Neural cell (in vitro differentiated cells): Measurements from ENCODE around the gene TPGS1. TPM values are rescaled to one million over a fixed set of nuclear protein-coding genes. Genes with fewer than 3 reads are reported as not detected.

Experiments
- H2AFZ ChIP-seq: fragments of 200-600, 300-800 bp; sonication (generic), shearing (Covaris generic); 2 replicates; pipeline ENCODE4 v1.6.0; 2014; ENCODE audit warnings: low read depth, mild to moderate bottlenecking, antibody characterized with exemption, low read length, moderate library complexity
- H3F3A ChIP-seq: fragments of 200-600 bp; shearing (Covaris generic); 2 replicates; pipeline ENCODE4 v1.6.1; 2016; ENCODE audit warnings: mild to moderate bottlenecking, moderate library complexity, mixed read lengths, antibody characterized with exemption, low read length; ENCODE audit not compliant: insufficient read depth, poor library complexity, severe bottlenecking
- H3K27ac ChIP-seq: fragments of 200-600, 300-800 bp; sonication (generic), shearing (Covaris generic); 2 replicates; pipeline ENCODE4 v1.5.1; 2014; ENCODE audit warnings: mild to moderate bottlenecking, low read length, moderate library complexity
- H3K27me3 ChIP-seq: fragments of 300-800, 200-600 bp; sonication (generic), shearing (Covaris generic); 2 replicates; pipeline ENCODE4 v1.6.0; 2014; ENCODE audit warnings: mild to moderate bottlenecking, low read depth, low read length, moderate library complexity; ENCODE audit not compliant: insufficient read depth
- H3K36me3 ChIP-seq: fragments of 300-800, 200-600 bp; sonication (generic), shearing (Covaris generic); 2 replicates; pipeline ENCODE4 v1.5.1; 2014; ENCODE audit warnings: mild to moderate bottlenecking, antibody characterized with exemption, low read length, moderate library complexity; ENCODE audit not compliant: insufficient read depth
- H3K4me2 ChIP-seq: fragments of 300-800, 200-600 bp; sonication (generic), shearing (Covaris generic); 2 replicates; pipeline ENCODE4 v1.6.0; 2014; ENCODE audit warnings: mild to moderate bottlenecking, low read length
- H3K4me3 ChIP-seq: fragments of 300-800, 200-600 bp; sonication (generic), shearing (Covaris generic); 2 replicates; pipeline ENCODE4 v1.5.1; 2014; ENCODE audit warnings: mild to moderate bottlenecking, low read length, moderate library complexity
- H3K79me2 ChIP-seq: fragments of 200-600 bp; shearing (Covaris generic); replicated peaks from 2 replicates; pipeline ENCODE4 v1.6.0; 2014; ENCODE audit warnings: mild to moderate bottlenecking, low read length, moderate library complexity; ENCODE audit not compliant: insufficient read depth
- H3K9ac ChIP-seq: fragments of 300-800, 200-600 bp; sonication (generic), shearing (Covaris generic); 2 replicates; pipeline ENCODE4 v1.6.1; 2016; ENCODE audit warnings: mild to moderate bottlenecking, low read length, mixed read lengths
- H3K9me2 ChIP-seq: fragments of 200-600 bp; shearing (Covaris generic); 2 replicates; pipeline ENCODE4 v1.6.1; 2016; ENCODE audit warnings: mild to moderate bottlenecking, low read length, mixed read lengths; ENCODE audit not compliant: insufficient read depth
- H3K9me3 ChIP-seq: fragments of 200-600, 300-800 bp; sonication (generic), shearing (Covaris generic); 2 replicates; pipeline ENCODE4 v1.6.1; 2016; ENCODE audit warnings: mild to moderate bottlenecking, mixed run types, low read length, moderate library complexity, mixed read lengths
- H4K20me1 ChIP-seq: fragments of 200-600 bp; shearing (Covaris generic); 2 replicates; pipeline ENCODE4 v1.6.1; 2016; ENCODE audit warnings: mild to moderate bottlenecking, mixed run types; ENCODE audit not compliant: insufficient read depth
- EP300 ChIP-seq: fragments of 450-650 bp; conservative IDR thresholded peaks from 2 replicates; pipeline ENCODE4 v1.6.1; 2014; ENCODE audit warnings: antibody characterized with exemption, mild to moderate bottlenecking, moderate library complexity; ENCODE audit not compliant: poor library complexity, severe bottlenecking
- EZH2 ChIP-seq: fragments of 200-600, 300-800 bp; shearing (Covaris generic), sonication (generic); IDR thresholded peaks from 2 replicates; pipeline ENCODE4 v1.6.1; 2014; ENCODE audit warnings: antibody characterized with exemption, low read length, borderline replicate concordance, mild to moderate bottlenecking; ENCODE audit not compliant: insufficient read depth, poor library complexity, severe bottlenecking
- MXI1 ChIP-seq: fragments of 450-650 bp; conservative IDR thresholded peaks from 2 replicates; pipeline ENCODE4 v1.6.1; 2014; ENCODE audit warnings: antibody characterized with exemption, mild to moderate bottlenecking; ENCODE audit not compliant: poor library complexity, severe bottlenecking
- POLR2AphosphoS5 ChIP-seq: IDR thresholded peaks from 2 replicates; pipeline ENCODE4 v1.6.1; 2012
- RAD21 ChIP-seq: fragments of 450-650 bp; conservative IDR thresholded peaks from 2 replicates; pipeline ENCODE4 v1.6.1; 2014; ENCODE audit warnings: antibody characterized with exemption, mild to moderate bottlenecking, moderate library complexity
- SMC3 ChIP-seq: fragments of 450-650 bp; conservative IDR thresholded peaks from 2 replicates; pipeline ENCODE4 v1.6.1; 2014; ENCODE audit warnings: antibody characterized with exemption, mild to moderate bottlenecking, moderate library complexity; ENCODE audit not compliant: poor library complexity
- polyA plus RNA-seq: library from polyadenylated mRNA; depleted of rRNA; stranded (reverse); fragments of >200 nt; gene quantifications from 2 replicates; pipeline ENCODE4 v1.2.3, GENCODE V29; 2014
- TF ChIP-seq, protein P1 (sequence below): IDR thresholded peaks from 2 replicates; pipeline ENCODE4 v1.6.1; 2012; ENCODE audit warnings: borderline replicate concordance
- TF ChIP-seq, protein P2 (sequence below): fragments of 450-650 bp; IDR thresholded peaks from 2 replicates; pipeline ENCODE4 v1.5.1; 2014; ENCODE audit warnings: antibody characterized with exemption, mild to moderate bottlenecking, moderate library complexity; ENCODE audit not compliant: poor library complexity, severe bottlenecking

TPGS1 gene
- polyA plus RNA-seq, 1 donor from 2014 or later: 79.6 TPM

DNA sequence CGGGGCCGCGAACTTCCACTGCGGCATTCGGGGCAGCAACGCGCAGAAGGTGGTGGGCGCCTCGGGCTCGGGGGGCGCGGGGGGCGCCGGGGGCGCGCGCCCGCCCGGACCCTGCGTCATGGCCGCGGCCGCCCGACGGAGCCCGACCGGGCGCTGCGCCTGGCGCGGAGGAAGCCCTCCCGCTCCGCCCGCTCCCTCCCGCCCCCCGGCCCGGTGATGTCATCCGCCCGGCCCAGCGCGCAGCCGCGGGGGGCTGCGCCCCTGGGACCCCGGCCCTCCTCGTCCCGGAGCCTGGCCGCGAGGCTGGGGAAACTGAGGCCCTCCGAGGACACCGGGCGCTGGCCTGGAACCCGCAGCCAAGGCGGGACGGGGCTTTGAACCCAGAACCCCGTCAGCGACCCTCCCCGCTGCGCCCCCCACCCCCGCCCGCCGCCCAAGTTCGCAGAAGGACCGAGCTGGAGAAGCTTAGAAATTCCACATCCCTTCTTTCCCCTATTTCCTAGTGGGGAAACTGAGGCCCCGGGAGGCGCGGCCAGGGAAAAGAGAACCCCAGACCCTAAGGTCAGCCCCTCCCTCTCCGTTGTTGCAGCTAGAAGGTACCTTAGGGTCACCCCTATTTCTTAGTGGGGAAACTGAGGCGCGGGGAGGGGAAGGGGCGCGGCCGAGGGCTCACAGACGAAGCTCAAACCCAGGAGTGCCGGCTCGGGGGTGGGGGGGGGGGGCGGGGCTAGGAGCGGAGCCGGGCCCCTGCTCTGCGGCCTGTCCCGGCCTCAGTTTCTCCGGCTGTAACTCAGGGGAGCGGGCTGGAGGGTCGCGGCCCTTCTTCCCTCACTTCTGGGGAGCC lies 46.2 kb upstream of the TPGS1 start, which contains the start of gene SHC2:
Gene SHC2, minus strand, starts transcription at position 157 of the 844 bp plus-strand sequence. Its CDS starts 37 bp downstream, at position 120.
- H3K9me3 ChIP-seq: no peaks in the 10 kb centered on the region
- no peaks in the 10 kb centered on the region for H3K27me3 ChIP-seq
- H3K9me2 ChIP-seq: no peaks in the 10 kb centered on the region
- H3K4me2 ChIP-seq: peak within 1 kb of the TSS; percentile 45
- no peak for TF ChIP-seq MXI1
- no peak for TF ChIP-seq SMC3
- TF ChIP-seq, protein P1, sequence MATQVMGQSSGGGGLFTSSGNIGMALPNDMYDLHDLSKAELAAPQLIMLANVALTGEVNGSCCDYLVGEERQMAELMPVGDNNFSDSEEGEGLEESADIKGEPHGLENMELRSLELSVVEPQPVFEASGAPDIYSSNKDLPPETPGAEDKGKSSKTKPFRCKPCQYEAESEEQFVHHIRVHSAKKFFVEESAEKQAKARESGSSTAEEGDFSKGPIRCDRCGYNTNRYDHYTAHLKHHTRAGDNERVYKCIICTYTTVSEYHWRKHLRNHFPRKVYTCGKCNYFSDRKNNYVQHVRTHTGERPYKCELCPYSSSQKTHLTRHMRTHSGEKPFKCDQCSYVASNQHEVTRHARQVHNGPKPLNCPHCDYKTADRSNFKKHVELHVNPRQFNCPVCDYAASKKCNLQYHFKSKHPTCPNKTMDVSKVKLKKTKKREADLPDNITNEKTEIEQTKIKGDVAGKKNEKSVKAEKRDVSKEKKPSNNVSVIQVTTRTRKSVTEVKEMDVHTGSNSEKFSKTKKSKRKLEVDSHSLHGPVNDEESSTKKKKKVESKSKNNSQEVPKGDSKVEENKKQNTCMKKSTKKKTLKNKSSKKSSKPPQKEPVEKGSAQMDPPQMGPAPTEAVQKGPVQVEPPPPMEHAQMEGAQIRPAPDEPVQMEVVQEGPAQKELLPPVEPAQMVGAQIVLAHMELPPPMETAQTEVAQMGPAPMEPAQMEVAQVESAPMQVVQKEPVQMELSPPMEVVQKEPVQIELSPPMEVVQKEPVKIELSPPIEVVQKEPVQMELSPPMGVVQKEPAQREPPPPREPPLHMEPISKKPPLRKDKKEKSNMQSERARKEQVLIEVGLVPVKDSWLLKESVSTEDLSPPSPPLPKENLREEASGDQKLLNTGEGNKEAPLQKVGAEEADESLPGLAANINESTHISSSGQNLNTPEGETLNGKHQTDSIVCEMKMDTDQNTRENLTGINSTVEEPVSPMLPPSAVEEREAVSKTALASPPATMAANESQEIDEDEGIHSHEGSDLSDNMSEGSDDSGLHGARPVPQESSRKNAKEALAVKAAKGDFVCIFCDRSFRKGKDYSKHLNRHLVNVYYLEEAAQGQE: no peak
- no peak for TF ChIP-seq EZH2
- no peak for TF ChIP-seq EP300
- peak; percentile 55 for TF ChIP-seq POLR2AphosphoS5
- H3F3A ChIP-seq: no peaks in the 10 kb centered on the region
- H3K9ac ChIP-seq: peak within 1 kb of the TSS; percentile 92
- H3K36me3 ChIP-seq: no peaks in the 10 kb centered on the region
- peak within 1 kb of the TSS; percentile 93 for H3K27ac ChIP-seq
- peak within 1 kb of the TSS; percentile 83 for H3K4me3 ChIP-seq
- H4K20me1 ChIP-seq: no peaks in the 10 kb centered on the region
- H2AFZ ChIP-seq: peak within 1 kb of the TSS; percentile 60
- peaks cover 3% of the 10 kb centered on the region for H3K79me2 ChIP-seq

DNA sequence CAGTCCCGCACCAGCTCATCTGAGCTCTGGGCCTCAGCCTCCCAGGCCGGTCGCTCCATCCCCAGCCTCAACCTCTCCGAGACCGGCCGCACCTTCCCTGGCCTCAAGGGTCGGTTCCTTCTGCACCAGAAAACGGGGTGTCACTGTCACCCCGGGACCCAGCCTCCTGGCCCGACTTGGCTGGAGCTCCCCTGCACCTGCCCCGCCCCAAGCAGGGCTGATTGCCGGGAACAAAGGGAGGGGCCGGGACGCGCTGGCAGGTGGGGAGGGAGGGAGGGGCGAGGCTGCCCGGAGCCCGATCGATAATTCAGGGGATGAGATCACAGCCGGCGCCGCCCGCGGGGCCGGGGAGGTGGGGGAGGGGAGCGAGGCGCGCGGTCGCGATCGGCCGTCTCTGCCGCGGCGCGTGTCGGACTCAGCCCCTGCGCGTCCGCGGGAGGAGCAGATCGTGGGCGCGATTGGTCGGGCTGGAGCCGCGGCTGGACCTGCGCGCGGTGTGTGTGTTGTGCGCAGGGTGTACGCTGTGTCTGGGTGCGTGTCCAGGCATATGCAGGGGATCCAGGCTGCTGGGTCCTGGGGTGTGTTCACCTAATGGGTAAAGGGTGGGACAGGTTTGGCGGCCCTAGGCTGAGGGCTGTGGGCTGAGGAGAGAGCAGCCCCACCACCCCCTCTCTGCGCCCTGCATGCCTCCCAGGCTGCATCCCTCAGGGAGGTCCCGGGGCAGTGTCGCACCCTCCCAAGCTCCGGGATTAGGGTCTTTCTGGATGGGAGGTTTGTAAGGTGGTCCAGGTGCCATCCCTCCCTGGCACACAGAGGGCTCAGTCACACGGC lies 45.4 kb upstream of the TPGS1 start:
- Histone ChIP-seq H4K20me1 (no peaks in the 10 kb centered on the region), H3K9ac (peak overlapping the region; percentile 69), H3K36me3 (no peaks in the 10 kb centered on the region), H3K27ac (peak overlapping the region; percentile 42), H3K9me3 (no peaks in the 10 kb centered on the region), H2AFZ (no peak overlapping the region), H3K4me2 (no peak overlapping the region), H3K9me2 (no peaks in the 10 kb centered on the region), H3F3A (no peaks in the 10 kb centered on the region), H3K79me2 (peaks cover 3% of the 10 kb centered on the region), H3K27me3 (no peaks in the 10 kb centered on the region), H3K4me3 (peak overlapping the region; percentile 62)
- TF ChIP-seq RAD21 (no peak), POLR2AphosphoS5 (peak; percentile 59), SMC3 (no peak)
- TF ChIP-seq, protein P2, sequence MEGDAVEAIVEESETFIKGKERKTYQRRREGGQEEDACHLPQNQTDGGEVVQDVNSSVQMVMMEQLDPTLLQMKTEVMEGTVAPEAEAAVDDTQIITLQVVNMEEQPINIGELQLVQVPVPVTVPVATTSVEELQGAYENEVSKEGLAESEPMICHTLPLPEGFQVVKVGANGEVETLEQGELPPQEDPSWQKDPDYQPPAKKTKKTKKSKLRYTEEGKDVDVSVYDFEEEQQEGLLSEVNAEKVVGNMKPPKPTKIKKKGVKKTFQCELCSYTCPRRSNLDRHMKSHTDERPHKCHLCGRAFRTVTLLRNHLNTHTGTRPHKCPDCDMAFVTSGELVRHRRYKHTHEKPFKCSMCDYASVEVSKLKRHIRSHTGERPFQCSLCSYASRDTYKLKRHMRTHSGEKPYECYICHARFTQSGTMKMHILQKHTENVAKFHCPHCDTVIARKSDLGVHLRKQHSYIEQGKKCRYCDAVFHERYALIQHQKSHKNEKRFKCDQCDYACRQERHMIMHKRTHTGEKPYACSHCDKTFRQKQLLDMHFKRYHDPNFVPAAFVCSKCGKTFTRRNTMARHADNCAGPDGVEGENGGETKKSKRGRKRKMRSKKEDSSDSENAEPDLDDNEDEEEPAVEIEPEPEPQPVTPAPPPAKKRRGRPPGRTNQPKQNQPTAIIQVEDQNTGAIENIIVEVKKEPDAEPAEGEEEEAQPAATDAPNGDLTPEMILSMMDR: no peak
